ENCODE measurements around the gene B3GALNT2.

- TF ChIP-seq CTCF (conservative IDR thresholded peaks at IDR 0.05; ENCODE audit: low read length) (no peak), EZH2phosphoT487 (IDR thresholded peaks at IDR 0.05; ENCODE audit: borderline replicate concordance) (no peak)
These were observed 77.6 kb downstream of the B3GALNT2 start for GRCh38 chr1:235426680-235427079.

Measured in Loucy (cell line).